Uterine smooth muscle cell (primary cell): Measurements from ENCODE around the gene AJUBA. TPM values are rescaled to one million over a fixed set of nuclear protein-coding genes. Genes with fewer than 3 reads are reported as not detected.

Source experiments
- total RNA-seq: library from RNA; depleted of rRNA; stranded (reverse); fragments of >200 nt; gene quantifications from 2 replicates; pipeline ENCODE4 v1.2.3, GENCODE V29; 2014

Gene AJUBA
- 30.9 and 65.7 TPM in 2 replicates for total RNA-seq

DNA sequence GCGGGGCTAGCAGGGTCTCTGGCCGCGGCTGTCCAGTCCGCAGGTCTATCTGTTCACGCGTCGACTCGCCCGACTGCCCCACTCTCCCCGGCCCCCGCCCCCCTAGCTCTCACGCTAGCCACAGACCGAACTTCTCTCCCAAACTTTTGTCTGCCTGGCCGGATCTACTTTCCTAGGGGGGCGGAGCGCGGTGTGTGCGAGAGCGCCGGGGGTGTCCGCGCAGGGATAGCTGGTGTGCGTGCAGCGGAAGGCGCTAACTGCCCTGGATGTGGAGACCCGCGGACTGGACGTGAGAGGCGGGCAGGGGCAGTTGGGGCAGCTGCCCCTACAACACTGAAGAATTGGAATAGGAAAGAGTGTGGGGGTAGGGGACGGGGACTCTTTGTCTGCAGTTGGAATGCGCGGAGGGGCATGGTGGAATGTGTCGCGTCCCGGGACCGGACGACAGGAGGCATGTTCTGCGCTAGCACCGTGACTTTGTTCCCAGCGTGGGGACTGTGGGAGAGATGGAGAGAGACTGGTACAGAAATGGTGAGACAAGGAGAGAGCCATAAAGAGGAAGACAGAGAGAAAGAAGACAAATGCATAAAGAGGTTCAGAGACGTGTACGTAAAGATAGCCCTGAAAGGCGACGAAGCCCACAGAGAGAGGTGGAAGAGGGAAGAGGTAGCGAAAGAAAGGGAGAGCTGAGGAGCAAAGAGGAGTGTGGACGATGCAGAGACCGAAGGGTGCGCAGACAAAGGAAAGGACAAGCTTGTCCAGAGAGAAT is at the start of gene AJUBA:
TSS of gene AJUBA (minus strand) at position 75 of the 769 bp plus-strand sequence. CDS start 285 bp downstream, outside the sequence.

DNA sequence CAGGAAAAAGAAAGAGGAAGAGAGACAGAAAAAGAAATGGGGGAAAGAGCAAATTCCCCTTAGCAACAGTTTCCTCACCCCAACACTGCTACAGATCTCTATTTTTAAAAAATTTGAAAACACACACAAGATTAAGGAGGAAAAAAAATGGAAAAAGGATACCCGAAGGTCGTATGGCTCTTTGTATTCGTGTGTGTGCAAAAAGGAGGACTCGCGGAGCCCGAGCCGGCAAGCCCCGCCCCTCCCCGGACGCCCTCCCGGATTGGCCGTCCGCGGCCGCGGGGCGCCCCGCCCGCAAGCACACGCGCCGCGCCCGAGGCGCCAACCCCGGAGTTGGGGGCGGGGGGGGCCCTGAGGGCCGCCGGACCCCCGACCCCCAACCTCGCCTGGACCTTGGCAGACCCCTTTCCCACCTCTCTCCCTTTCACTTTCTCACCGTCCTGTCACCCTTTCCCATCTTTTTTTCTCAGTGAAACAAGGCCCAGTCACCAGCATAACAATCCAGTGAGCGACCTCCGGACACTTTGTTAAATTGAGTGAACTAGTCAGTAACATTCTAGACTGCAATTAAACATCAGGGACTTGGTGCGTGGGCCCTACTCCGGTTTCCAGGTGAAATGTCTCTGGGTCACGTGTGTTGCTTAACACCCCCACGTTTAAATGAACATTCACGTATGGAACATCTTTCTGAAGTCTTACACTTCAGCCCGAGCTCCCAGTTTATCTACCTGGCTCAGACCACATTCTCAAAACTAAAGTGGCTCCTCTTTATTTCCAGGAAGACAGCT is 27.8 kb upstream of the AJUBA start, which contains the start of gene C14orf93:
TSS of gene C14orf93 (minus strand) at position 205 of the 788 bp plus-strand sequence. CDS start 11,120 bp downstream, outside the sequence.

DNA sequence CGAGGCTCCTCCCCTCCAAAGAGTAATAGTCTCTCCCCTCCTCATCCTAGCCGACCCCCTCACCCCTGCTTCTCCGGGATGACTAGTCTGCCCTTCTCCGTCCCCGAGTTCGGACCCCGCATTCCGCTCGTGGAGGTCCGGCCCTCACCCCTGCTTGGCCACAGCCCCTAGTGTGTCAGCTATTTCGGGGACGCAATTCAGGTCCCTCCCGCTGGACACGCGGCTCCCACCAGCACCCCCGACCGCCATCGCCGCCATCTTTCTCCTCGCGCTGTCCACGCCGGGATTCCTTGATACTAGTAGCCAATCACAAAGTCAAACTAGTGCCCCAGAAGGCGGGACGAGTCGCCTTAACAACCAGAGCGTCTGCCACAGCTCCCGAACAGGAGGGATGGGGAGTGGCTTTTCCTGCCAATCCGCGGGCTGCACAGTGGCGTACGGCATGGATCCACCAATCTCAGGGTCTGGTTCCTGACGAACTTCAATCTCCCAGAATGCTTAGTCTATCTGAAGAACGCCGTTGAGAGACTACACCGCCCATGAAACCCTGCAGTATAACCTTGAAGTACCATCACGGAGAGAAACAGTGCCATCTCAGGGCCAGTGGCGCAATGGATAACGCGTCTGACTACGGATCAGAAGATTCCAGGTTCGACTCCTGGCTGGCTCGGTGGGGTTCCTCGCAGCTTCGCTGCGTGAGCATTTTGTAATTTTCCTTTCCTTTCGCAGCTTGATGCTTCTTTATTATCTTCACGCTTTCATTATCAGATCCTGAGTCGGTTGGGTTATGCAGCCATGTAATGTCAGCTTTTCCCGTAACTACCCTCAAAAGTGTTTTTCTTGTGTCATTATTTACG is 53.0 kb downstream of the AJUBA start, which contains the start of gene PRMT5:
TSS of gene PRMT5 (minus strand) at position 273 of the 857 bp plus-strand sequence. CDS start at position 258, 15 bp downstream.

Other genes starting within 250 kb of the AJUBA start
- gene OXA1L, start 215.9 kb downstream of the AJUBA start, total RNA-seq: 31.2 and 35.9 TPM in 2 replicates
- 1.3 and 2.9 TPM in 2 replicates for gene SLC7A7, start 167.1 kb downstream of the AJUBA start, total RNA-seq
- 41.7 and 64.5 TPM in 2 replicates for gene MRPL52, start 152.7 kb downstream of the AJUBA start, total RNA-seq
- gene MMP14, start 146.0 kb downstream of the AJUBA start, total RNA-seq: 519 and 576 TPM in 2 replicates
- gene LRP10, start 110.8 kb downstream of the AJUBA start, total RNA-seq: 48.4 and 69.1 TPM in 2 replicates
- 0.12 and 0.22 TPM in 2 replicates for gene REM2, start 99.3 kb downstream of the AJUBA start, total RNA-seq
- 70.1 and 82.8 TPM in 2 replicates for gene RBM23, start 63.4 kb downstream of the AJUBA start, total RNA-seq
- gene PRMT5, start 53.2 kb downstream of the AJUBA start, total RNA-seq: 73.1 and 88.4 TPM in 2 replicates
- gene HAUS4, start 25.5 kb downstream of the AJUBA start, total RNA-seq: 33.9 and 47.9 TPM in 2 replicates
- 8.0 and 10.0 TPM in 2 replicates for gene C14orf93, start 27.6 kb upstream of the AJUBA start, total RNA-seq
- 189 and 247 TPM in 2 replicates for gene PSMB5, start 52.3 kb upstream of the AJUBA start, total RNA-seq
- gene PSMB11, start 59.7 kb upstream of the AJUBA start, total RNA-seq: not detected in 2 replicates
- 6.1 and 12.2 TPM in 2 replicates for gene CDH24, start 75.0 kb upstream of the AJUBA start, total RNA-seq
- gene ACIN1, start 112.6 kb upstream of the AJUBA start, total RNA-seq: 64.9 and 97.8 TPM in 2 replicates
- gene C14orf119, start 113.0 kb upstream of the AJUBA start, total RNA-seq: 40.9 and 50.7 TPM in 2 replicates
- gene CIROP, start 122.4 kb upstream of the AJUBA start, total RNA-seq: 0.11 and 0.25 TPM in 2 replicates
- not detected in 2 replicates for gene CEBPE, start 136.7 kb upstream of the AJUBA start, total RNA-seq
- gene SLC7A8, start 201.1 kb upstream of the AJUBA start, total RNA-seq: 21.5 and 26.0 TPM in 2 replicates